ENCODE data around the gene CCNI.

DNA sequence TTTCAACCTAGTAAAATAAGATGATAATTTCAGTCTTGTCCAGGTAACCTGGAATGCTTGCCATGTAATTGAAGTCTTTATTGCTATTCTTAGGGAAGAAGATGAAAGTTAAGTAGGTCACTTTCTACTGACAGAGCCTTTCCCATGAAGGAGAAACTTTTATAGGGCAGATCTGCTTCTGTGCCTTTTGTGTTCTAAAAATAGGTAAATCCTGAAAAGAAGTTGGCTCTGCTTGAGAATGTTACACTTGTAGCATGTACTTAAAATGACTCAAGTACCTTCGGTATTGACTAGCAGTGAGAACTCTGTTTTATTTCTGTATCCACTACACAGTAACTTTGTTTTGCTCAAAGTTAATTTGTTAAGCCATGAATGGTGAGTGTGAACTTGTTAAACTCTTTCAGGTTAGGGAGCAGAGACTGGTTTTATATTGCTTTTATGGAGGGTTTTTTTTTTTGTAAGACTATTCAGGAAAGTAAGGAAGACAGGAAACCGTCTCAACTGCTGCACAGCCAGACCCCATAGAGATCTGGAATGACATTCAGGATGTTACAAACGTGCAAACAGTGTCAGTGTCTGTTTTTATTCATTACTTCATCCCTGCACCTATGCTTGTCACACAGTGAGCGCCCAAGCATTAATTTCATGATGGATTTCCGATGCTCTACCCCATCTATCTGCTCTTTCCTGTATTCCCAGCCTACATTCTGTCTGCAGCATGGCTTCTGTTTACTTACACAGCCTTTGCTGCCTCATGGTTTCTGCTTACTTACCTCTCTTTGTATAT is 73.3 kb downstream of the CCNI start:
- TF ChIP-seq POLR2AphosphoS5 (IDR thresholded peaks at IDR 0.05; ENCODE audit: low read depth, low read length) (no peak), YY1 (IDR thresholded peaks at IDR 0.05; ENCODE audit: extremely low read depth, insufficient replicate concordance, low read depth, low read length) (no peak), ZFX (IDR thresholded peaks at IDR 0.05) (no peak), POLR2A (IDR thresholded peaks at IDR 0.05; ENCODE audit: borderline replicate concordance, extremely low read depth, insufficient read depth, insufficient read length) (no peak), FOSL1 (IDR thresholded peaks at IDR 0.05; ENCODE audit: low read depth) (no peak), EZH2 (IDR thresholded peaks at IDR 0.05) (no peak), TCF7L2 (IDR thresholded peaks at IDR 0.05; ENCODE audit: borderline replicate concordance, extremely low read depth, insufficient read depth, insufficient read length) (no peak), RAD21 (IDR thresholded peaks at IDR 0.05; ENCODE audit: low read depth) (no peak)
- TF ChIP-seq, protein P1, sequence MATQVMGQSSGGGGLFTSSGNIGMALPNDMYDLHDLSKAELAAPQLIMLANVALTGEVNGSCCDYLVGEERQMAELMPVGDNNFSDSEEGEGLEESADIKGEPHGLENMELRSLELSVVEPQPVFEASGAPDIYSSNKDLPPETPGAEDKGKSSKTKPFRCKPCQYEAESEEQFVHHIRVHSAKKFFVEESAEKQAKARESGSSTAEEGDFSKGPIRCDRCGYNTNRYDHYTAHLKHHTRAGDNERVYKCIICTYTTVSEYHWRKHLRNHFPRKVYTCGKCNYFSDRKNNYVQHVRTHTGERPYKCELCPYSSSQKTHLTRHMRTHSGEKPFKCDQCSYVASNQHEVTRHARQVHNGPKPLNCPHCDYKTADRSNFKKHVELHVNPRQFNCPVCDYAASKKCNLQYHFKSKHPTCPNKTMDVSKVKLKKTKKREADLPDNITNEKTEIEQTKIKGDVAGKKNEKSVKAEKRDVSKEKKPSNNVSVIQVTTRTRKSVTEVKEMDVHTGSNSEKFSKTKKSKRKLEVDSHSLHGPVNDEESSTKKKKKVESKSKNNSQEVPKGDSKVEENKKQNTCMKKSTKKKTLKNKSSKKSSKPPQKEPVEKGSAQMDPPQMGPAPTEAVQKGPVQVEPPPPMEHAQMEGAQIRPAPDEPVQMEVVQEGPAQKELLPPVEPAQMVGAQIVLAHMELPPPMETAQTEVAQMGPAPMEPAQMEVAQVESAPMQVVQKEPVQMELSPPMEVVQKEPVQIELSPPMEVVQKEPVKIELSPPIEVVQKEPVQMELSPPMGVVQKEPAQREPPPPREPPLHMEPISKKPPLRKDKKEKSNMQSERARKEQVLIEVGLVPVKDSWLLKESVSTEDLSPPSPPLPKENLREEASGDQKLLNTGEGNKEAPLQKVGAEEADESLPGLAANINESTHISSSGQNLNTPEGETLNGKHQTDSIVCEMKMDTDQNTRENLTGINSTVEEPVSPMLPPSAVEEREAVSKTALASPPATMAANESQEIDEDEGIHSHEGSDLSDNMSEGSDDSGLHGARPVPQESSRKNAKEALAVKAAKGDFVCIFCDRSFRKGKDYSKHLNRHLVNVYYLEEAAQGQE (IDR thresholded peaks at IDR 0.05; ENCODE audit: low read depth) = no peak
- TF ChIP-seq, protein P2, sequence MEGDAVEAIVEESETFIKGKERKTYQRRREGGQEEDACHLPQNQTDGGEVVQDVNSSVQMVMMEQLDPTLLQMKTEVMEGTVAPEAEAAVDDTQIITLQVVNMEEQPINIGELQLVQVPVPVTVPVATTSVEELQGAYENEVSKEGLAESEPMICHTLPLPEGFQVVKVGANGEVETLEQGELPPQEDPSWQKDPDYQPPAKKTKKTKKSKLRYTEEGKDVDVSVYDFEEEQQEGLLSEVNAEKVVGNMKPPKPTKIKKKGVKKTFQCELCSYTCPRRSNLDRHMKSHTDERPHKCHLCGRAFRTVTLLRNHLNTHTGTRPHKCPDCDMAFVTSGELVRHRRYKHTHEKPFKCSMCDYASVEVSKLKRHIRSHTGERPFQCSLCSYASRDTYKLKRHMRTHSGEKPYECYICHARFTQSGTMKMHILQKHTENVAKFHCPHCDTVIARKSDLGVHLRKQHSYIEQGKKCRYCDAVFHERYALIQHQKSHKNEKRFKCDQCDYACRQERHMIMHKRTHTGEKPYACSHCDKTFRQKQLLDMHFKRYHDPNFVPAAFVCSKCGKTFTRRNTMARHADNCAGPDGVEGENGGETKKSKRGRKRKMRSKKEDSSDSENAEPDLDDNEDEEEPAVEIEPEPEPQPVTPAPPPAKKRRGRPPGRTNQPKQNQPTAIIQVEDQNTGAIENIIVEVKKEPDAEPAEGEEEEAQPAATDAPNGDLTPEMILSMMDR (IDR thresholded peaks at IDR 0.05 in 2 of 3, conservative IDR thresholded peaks at IDR 0.05 in 1 of 3; ENCODE audit: borderline replicate concordance in 1 of 3, insufficient read depth in 1 of 3, low read depth in 2 of 3, low read length in 2 of 3) = no peak
- TF ChIP-seq, protein P3, sequence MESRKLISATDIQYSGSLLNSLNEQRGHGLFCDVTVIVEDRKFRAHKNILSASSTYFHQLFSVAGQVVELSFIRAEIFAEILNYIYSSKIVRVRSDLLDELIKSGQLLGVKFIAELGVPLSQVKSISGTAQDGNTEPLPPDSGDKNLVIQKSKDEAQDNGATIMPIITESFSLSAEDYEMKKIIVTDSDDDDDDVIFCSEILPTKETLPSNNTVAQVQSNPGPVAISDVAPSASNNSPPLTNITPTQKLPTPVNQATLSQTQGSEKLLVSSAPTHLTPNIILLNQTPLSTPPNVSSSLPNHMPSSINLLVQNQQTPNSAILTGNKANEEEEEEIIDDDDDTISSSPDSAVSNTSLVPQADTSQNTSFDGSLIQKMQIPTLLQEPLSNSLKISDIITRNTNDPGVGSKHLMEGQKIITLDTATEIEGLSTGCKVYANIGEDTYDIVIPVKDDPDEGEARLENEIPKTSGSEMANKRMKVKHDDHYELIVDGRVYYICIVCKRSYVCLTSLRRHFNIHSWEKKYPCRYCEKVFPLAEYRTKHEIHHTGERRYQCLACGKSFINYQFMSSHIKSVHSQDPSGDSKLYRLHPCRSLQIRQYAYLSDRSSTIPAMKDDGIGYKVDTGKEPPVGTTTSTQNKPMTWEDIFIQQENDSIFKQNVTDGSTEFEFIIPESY (IDR thresholded peaks at IDR 0.05; ENCODE audit: extremely low read depth, insufficient replicate concordance, low read length) = no peak
